GM21619 (cell line): Measurements from ENCODE around the gene FNDC1.

ENCODE experiments used
- ATAC-seq: cut with Tn5 transposase; IDR thresholded peaks from one replicate; pipeline ENCODE4 v1.9.1; 2021; ENCODE audit not compliant: unreplicated experiment

Gene FNDC1

DNA sequence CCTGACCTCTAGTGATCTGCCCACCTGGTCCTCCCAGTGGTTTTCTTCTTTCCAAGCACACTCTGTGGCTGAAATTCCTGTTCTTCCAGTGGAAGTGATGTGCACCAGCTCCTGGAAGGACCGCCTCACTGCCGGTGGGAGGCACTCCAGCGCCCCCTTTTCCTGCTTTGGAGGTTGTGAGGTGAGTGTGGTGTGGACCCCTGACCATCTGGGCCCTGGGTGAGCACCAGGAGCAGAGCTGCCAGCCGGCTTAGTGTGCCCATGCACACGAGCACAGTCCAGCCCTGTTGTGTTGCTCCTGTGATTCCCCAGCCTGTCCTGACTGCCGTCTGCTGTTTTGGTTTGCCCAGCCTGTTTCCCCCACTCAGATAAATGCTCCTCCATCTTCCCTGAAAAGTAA lies 134.6 kb downstream of the FNDC1 start:
- no peak for ATAC-seq

DNA sequence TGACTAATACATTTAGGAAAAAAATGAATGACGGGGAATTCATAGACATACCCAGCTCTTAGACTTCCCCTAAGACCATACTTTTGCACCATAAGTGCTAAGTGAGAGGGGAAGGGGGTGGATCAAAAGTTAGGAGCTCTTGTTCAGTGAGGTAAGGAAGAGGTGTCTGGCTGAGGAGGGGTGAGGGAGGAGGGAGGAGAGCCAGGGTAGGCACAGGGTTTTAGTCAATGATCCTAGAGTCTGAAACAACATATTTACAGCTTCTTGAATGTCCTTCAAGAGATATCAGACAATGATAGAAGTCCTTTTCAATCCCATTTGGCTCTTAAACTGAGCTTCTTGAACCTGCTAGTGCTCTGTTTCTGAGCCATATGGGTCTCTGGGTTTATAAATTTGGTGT lies 135.4 kb downstream of the FNDC1 start:
- ATAC-seq = no peak

GRCh38 chr6:159305159-159305558 lies 136.0 kb downstream of the FNDC1 start:
- ATAC-seq = no peak

DNA sequence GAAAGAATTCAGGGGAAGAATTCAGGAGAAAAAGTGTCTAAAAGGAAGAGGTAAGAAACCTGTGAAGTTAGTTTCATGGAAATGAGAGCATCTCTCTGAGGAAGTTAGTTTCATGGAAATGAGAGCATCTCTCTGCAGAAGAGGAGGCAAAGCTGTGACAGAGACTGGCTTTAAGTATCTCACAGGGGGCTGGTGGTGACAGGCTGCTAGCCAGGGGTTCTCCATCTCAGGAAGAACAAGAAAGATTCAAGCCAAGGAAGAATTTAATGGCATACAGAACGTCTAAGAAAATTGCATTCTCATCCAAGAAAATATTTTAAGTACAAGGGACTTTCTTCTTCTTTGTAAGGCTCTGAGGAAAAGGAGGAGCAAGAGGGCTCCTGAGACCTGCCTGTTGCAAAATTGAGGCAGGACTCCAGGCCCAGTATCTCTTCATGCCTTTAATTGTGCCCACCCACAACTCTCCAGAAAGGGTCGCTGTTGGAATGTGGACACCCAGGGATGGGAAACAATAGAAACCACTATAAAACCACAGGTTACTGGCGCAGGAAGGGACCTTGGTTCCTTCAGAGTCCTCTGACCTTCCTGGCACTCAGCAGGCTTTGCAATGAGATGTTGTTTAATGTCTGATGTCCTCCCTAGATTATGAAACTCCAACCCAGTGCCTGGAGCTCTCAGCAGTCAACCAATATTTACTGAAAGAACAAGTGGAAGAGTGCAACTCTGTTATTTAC lies 136.8 kb downstream of the FNDC1 start:
- ATAC-seq = no peak

GRCh38 chr6:159307246-159307790 lies 138.1 kb downstream of the FNDC1 start:
- no peak for ATAC-seq

GRCh38 chr6:159308198-159308597 lies 139.0 kb downstream of the FNDC1 start:
- no peak for ATAC-seq

- ATAC-seq = no peak
Measured at GRCh38 chr6:159309723-159310122, 140.5 kb downstream of the FNDC1 start.

DNA sequence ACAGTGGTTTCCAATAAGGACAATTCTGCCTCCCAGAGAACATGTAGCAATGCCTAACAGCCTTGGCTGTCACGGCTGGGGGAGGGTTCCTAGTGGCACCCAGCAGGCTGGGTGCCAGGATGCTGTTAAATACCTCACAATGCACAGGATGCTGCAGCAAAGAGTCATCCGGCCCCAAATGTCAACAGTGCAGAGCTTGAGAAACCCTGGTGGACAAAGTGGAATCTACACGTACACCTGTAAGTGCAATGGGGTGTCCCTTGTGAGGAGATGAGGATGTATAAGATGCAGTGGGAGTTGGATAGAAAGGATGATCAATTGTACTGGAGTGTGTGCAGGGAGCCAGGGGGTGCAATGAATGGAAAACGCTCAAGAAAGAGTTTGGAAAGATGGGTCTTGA lies 142.4 kb downstream of the FNDC1 start:
- ATAC-seq = no peak

- no peak for ATAC-seq
Measured at GRCh38 chr6:159312206-159312605, 143.0 kb downstream of the FNDC1 start.

- no peak for ATAC-seq
Measured at GRCh38 chr6:159313018-159313417, 143.8 kb downstream of the FNDC1 start.

GRCh38 chr6:159315562-159315961 lies 146.4 kb downstream of the FNDC1 start:
- ATAC-seq = no peak

DNA sequence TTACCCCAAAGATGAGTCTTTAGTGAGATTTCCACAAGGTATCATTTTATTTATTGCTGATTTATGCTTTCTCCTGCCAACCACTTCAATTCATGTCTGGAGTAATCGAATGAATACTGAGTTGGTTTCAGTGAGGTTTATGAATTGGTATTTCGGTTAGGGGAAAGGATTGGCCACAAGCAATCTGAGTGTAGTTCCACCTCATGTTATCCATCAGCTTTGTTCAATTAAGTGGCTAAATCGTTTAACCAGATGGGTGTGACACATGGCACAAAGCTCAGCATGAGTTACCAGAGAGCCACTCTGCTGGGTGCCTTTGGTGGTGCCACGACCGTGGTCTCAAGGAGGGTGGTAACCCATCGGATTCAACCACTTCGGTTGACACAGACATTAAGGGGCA lies 148.2 kb downstream of the FNDC1 start:
- ATAC-seq = no peak

DNA sequence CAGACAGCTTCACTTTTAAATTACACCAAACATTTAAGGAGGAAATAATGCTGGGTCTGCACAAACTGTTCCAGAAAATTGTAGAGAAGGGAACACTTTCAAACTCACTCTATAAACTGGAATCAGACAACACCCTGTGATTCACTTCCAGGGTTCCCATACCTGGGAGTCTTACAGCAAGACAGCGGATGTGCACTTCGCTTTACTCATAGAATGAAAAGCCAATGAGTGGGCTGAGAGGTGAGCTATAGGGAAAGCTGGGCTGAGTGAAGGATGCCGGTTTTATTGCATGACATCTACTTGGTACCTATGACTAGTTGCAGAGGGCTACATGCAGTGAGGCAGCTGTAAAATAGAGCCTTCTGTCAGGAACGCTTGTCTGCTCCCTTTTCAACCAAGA lies 152.1 kb downstream of the FNDC1 start:
- no peak for ATAC-seq
